BLaER1 (cell line): ENCODE measurements around the gene FLNB.

Source experiments
- H3K27ac ChIP-seq: shearing (Covaris generic); formaldehyde crosslinking; 2 replicates; pipeline ENCODE4 v1.8.1; 2022
- H3K27me3 ChIP-seq: shearing (Covaris generic); formaldehyde crosslinking; 2 replicates; pipeline ENCODE4 v1.8.1; 2022
- H3K36me3 ChIP-seq: shearing (Covaris generic); formaldehyde crosslinking; 2 replicates; pipeline ENCODE4 v1.8.1; 2022
- H3K4me1 ChIP-seq: shearing (Covaris generic); formaldehyde crosslinking; 2 replicates; pipeline ENCODE4 v1.8.1; 2022
- H3K4me2 ChIP-seq: shearing (Covaris generic); formaldehyde crosslinking; 2 replicates; pipeline ENCODE4 v1.8.1; 2022
- H3K4me3 ChIP-seq: shearing (Covaris generic); formaldehyde crosslinking; 2 replicates; pipeline ENCODE4 v1.8.1; 2022
- H3K9ac ChIP-seq: shearing (Covaris generic); formaldehyde crosslinking; 2 replicates; pipeline ENCODE4 v1.8.1; 2022
- H3K9me3 ChIP-seq: shearing (Covaris generic); formaldehyde crosslinking; 2 replicates; pipeline ENCODE4 v1.8.1; 2022
- H4K20me1 ChIP-seq: shearing (Covaris generic); formaldehyde crosslinking; 2 replicates; pipeline ENCODE4 v1.8.1; 2022
- Cebpa-rat ChIP-seq: shearing (Covaris generic); IDR thresholded peaks from 2 replicates; pipeline ENCODE4 v1.8.1; 2022

The FLNB gene

DNA sequence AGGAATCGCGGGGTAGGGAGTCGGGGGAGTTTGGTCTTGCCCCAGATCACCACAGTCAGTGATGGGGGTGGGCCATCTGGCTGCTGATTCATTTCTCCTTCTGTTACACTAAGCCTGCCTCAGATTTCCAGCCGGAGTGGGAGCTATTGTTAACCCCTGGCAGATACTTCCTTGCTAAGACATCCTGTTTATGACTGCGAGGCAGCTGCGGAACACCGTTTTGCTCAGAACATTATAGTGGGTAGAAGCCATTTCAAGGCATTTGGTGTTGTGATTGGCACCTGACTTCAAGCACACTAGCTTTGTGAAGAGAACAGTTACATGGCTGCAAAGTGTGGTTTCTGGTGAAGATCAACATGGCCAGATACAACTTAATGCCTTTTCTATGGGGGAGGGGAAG lies 73.8 kb downstream of the FLNB start:
- peak overlapping the region; percentile 74 for H3K27ac ChIP-seq
- no peaks in the 10 kb centered on the region for H4K20me1 ChIP-seq
- peak overlapping the region; percentile 70 for H3K4me2 ChIP-seq
- H3K9ac ChIP-seq, result no peak overlapping the region; the same call in 1 of the 2 replicates
- peaks cover 73% of the 10 kb centered on the region for H3K4me1 ChIP-seq
- no peaks in the 10 kb centered on the region for H3K9me3 ChIP-seq
- no peaks in the 10 kb centered on the region for H3K27me3 ChIP-seq
- H3K36me3 ChIP-seq, result peaks cover 34% of the 10 kb centered on the region
- TF ChIP-seq Cebpa-rat, result no peak
- H3K4me3 ChIP-seq, result 0 out of 2 replicates have a peak overlapping the region, but pooled peaks have one; percentile 4

DNA sequence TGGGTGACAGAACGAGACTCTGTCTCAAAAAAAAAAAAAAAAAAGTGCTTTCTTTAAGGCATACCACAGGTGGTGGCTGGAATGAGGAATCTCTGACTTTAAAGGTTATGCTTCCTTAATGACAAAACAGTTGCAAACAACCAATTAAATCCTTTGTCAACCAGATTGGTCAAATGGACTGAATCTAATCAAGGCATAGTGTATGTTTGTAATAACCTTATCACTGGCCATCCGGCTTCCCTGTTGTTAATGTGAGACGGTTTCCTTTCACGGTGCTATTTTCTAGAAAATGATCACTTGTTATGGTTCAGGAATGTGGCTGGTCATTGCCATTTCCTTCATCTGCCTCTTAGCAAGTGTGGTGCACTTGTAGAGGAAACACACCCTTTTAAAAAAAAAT lies 75.9 kb downstream of the FLNB start:
- Histone ChIP-seq H3K9ac (no peak overlapping the region), H3K36me3 (peaks cover 40% of the 10 kb centered on the region), H3K27ac (no peak overlapping the region), H3K27me3 (no peaks in the 10 kb centered on the region), H3K4me3 (no peak overlapping the region), H3K9me3 (no peaks in the 10 kb centered on the region), H3K4me1 (peaks cover 66% of the 10 kb centered on the region), H4K20me1 (no peaks in the 10 kb centered on the region), H3K4me2 (no peak overlapping the region)
- no peak for TF ChIP-seq Cebpa-rat

DNA sequence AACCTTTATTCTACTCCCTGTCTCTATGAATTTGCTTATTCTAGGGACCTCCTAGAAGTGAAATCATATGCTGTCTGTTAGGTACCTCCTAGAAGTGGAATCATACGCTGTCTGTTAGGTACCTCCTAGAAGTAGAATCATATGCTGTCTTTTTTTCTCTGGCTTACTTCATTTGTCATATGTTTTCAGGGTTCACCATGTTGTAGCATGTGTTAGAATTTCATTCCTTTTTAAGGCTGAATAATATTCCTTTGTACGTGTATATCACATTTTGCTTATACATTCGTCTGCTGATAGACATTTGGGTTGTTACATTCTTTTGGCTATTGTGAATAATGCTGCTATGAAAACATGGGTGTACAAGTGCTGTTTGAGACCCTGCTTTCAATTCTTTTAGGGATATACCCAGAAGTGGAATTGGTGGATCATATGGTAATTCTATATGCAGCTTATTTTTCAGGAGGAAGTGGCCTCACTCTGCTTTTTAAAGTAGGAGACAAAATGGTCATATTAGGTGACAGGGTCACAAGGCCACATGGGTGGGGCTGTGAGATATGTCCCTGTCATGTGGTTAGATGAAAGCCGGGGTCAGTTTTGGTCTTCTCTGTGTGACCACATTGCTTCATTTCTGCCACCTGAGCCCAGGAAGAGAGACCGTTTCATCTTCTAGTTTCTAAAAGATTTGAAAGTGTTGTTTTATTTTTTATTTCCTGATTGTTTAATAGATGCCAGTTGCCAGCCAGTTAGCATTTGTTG lies 76.7 kb downstream of the FLNB start:
- no peak for TF ChIP-seq Cebpa-rat
- peaks cover 58% of the 10 kb centered on the region for H3K4me1 ChIP-seq
- H3K4me2 ChIP-seq, result peak overlapping the region; percentile 17; the same call in 1 of the 2 replicates
- no peak overlapping the region for H3K4me3 ChIP-seq
- 0 out of 2 replicates have a peak overlapping the region, but pooled peaks have one; percentile 11 for H3K27ac ChIP-seq
- no peaks in the 10 kb centered on the region for H3K9me3 ChIP-seq
- H4K20me1 ChIP-seq, result no peaks in the 10 kb centered on the region
- H3K9ac ChIP-seq, result no peak overlapping the region
- H3K27me3 ChIP-seq, result no peaks in the 10 kb centered on the region
- H3K36me3 ChIP-seq, result peaks cover 40% of the 10 kb centered on the region

DNA sequence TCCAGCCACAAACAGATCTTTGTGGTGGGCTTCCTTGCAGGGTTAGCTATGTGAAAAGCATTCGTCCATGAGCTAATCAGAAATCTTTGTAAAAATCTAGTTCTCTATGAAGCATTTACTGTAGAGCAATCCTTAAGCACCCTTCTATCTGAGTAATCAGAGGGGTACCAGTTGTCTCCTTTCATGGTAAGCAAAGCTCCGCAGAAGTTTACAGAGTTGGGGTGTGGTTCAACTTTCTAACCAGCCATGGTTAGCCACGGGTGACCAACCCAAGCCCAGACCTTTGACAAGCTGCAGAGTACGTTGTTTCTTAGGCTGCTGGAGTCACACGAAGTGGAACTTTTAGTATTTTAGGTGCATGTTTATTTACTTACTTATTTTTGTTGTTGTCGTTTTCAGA lies 77.4 kb downstream of the FLNB start:
- Histone ChIP-seq H4K20me1 (no peaks in the 10 kb centered on the region), H3K4me1 (peaks cover 52% of the 10 kb centered on the region), H3K4me2 (peak overlapping the region; percentile 17; the same call in 1 of the 2 replicates), H3K27me3 (no peaks in the 10 kb centered on the region), H3K27ac (0 out of 2 replicates have a peak overlapping the region, but pooled peaks have one; percentile 11), H3K9me3 (no peaks in the 10 kb centered on the region), H3K36me3 (peaks cover 40% of the 10 kb centered on the region), H3K9ac (no peak overlapping the region), H3K4me3 (no peak overlapping the region)
- no peak for TF ChIP-seq Cebpa-rat

DNA sequence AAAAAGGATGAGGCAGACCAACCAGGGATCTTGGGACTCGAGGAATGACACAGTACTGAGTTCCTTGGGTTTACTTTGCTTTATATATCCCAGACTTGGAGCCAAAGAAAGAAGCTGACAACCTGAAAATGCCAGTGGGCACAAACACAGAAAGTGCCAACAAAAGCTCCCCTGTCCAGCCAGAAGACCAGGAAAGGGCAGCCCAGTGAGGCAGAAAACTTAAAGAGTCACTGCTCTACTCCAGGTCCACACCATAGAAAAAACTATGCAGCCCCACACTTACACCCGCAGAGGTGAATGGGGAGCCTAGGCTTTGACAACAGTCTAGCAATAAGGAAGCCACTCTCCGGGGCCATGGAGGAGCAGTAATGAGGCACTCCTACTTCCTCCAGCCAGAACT lies 80.3 kb downstream of the FLNB start:
- no peaks in the 10 kb centered on the region for H3K27me3 ChIP-seq
- no peak overlapping the region for H3K4me3 ChIP-seq
- H3K27ac ChIP-seq, result no peak overlapping the region
- no peak for TF ChIP-seq Cebpa-rat
- no peak overlapping the region for H3K4me2 ChIP-seq
- H3K9me3 ChIP-seq, result peaks cover 6% of the 10 kb centered on the region; the same call in 1 of the 2 replicates
- H3K4me1 ChIP-seq, result peaks cover 23% of the 10 kb centered on the region; the same call in 1 of the 2 replicates
- no peak overlapping the region for H3K9ac ChIP-seq
- peaks cover 53% of the 10 kb centered on the region for H3K36me3 ChIP-seq
- H4K20me1 ChIP-seq, result no peaks in the 10 kb centered on the region

DNA sequence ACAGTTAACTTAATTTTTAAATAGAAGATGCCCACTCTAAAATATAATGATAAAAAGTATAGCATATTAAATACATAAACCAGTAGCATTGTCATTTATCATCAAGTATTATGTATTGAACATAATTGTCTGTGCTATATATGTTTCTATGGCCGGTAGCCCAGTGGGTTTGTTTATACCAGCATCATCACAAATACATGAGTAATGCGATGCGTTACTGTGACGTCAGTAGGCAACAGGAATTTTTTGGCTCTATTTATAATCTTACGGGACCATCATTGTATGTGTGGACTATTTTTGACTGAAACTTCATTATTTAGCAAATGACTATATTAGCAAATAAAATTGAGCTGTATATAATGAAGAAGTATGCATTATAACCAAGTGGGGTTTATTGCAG lies 82.1 kb downstream of the FLNB start:
- no peaks in the 10 kb centered on the region for H4K20me1 ChIP-seq
- H3K9me3 ChIP-seq, result peaks cover 6% of the 10 kb centered on the region; the same call in 1 of the 2 replicates
- H3K27ac ChIP-seq, result no peak overlapping the region
- TF ChIP-seq Cebpa-rat, result no peak
- H3K4me1 ChIP-seq, result peaks cover 4% of the 10 kb centered on the region; the same call in 1 of the 2 replicates
- H3K4me3 ChIP-seq, result no peak overlapping the region
- H3K36me3 ChIP-seq, result peaks cover 53% of the 10 kb centered on the region
- no peak overlapping the region for H3K4me2 ChIP-seq
- H3K9ac ChIP-seq, result no peak overlapping the region
- no peaks in the 10 kb centered on the region for H3K27me3 ChIP-seq

DNA sequence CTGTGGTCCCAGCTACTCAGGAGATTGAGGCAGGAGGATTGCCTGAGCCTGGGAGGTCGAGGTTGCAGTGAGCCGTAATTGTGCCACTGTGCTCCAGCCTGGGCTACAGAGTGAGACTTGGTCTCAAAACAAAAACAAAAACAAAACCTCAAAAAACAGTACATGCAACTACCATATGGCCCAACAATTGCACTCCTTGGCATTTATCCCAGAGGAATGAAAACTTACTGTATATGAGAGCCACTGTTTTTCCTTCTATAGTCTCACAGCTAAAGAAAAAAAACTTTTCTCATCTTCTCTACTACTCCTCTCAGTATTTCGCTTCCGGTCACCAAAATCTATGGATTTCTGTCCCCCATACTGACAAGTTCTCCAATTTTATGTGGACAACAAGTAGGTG lies 84.3 kb downstream of the FLNB start:
- no peak overlapping the region for H3K4me2 ChIP-seq
- H3K4me3 ChIP-seq, result no peak overlapping the region
- no peaks in the 10 kb centered on the region for H3K4me1 ChIP-seq
- H3K36me3 ChIP-seq, result peaks cover 64% of the 10 kb centered on the region
- no peak overlapping the region for H3K9ac ChIP-seq
- no peak overlapping the region for H3K27ac ChIP-seq
- TF ChIP-seq Cebpa-rat, result no peak
- peaks cover 6% of the 10 kb centered on the region; the same call in 1 of the 2 replicates for H3K9me3 ChIP-seq
- no peaks in the 10 kb centered on the region for H3K27me3 ChIP-seq
- no peaks in the 10 kb centered on the region for H4K20me1 ChIP-seq

DNA sequence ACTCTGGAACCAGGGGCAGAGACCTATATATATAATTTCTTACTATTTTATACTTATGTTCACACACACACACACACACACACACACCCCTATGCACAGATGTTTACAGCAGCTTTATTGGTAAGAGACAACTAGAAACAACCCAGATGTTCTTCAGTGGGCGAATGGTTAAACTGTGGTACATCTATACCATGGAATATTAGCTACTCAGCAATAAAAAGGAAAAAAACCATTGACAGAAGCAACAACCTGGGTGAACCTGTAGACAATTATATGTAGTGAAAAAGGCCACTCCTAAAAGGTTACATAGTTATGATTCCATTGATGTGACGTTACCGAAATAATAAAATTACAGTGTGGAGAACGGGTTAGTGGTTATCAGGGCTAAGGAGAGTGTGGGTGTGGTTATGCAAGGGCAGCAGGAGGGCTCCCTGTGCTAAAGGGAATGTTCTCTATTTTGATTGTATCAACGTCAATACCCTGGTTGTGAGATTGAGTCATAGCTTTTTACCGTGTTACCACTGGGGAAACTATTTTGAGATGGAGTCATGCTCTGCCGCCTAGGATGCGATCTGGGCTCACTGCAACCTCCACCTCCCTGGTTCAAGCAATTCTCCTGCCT lies 85.5 kb downstream of the FLNB start:
- Histone ChIP-seq H3K4me2 (no peak overlapping the region), H3K27me3 (no peaks in the 10 kb centered on the region), H3K27ac (no peak overlapping the region), H3K9me3 (peaks cover 6% of the 10 kb centered on the region; the same call in 1 of the 2 replicates), H3K4me3 (no peak overlapping the region), H3K9ac (no peak overlapping the region), H3K4me1 (no peaks in the 10 kb centered on the region), H4K20me1 (no peaks in the 10 kb centered on the region), H3K36me3 (peaks cover 64% of the 10 kb centered on the region)
- no peak for TF ChIP-seq Cebpa-rat

DNA sequence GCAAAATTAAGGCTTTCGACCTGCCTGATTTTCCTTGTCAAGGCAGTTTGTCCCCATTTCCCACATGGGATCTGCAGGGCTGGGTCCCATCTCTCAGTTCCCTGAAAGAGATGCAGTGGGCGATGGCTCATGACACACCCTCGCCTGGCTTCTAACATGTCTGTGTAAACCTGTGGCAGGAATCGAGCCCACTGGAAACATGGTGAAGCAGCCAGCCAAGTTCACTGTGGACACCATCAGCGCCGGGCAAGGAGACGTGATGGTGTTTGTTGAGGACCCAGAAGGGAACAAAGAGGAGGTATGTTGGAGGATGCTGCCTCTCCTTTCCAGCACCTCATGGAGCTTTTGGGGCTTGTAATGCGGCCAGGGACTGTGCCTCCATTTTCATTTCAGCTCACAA lies 86.4 kb downstream of the FLNB start:
- Histone ChIP-seq H3K9me3 (peaks cover 6% of the 10 kb centered on the region; the same call in 1 of the 2 replicates), H3K27ac (no peak overlapping the region), H3K4me1 (no peaks in the 10 kb centered on the region), H3K4me3 (no peak overlapping the region), H3K36me3 (peaks cover 68% of the 10 kb centered on the region), H3K9ac (no peak overlapping the region), H3K4me2 (no peak overlapping the region), H4K20me1 (no peaks in the 10 kb centered on the region), H3K27me3 (no peaks in the 10 kb centered on the region)
- no peak for TF ChIP-seq Cebpa-rat

DNA sequence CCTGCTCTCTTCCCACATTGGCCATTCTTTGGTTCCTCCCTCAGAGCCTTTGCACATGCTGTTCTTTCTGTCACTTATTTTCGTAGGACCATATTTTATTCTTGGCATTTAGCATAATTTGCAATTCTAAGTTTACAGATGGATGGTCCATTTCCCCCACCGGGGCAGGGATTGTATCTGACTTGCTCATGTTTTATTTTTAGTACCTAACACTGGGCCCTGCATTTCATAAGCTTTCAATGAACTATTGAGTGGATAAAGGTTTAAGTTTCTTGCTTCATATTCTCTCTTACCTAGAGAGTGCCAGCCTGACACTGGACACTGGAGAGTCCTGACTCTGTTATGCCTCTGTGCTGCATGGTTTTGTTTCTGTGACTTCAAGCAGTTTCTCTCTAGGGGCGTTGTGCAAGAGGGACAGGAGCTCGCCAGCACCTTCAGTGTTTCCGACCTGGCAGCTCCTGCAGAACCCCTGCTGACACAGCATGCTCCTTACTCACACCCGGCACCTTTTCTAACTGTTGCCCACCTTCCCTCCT lies 87.4 kb downstream of the FLNB start:
- H3K27me3 ChIP-seq, result no peaks in the 10 kb centered on the region
- H3K4me3 ChIP-seq, result no peak overlapping the region
- H3K27ac ChIP-seq, result no peak overlapping the region
- H3K9me3 ChIP-seq, result peaks cover 6% of the 10 kb centered on the region; the same call in 1 of the 2 replicates
- H4K20me1 ChIP-seq, result no peaks in the 10 kb centered on the region
- TF ChIP-seq Cebpa-rat, result no peak
- no peak overlapping the region for H3K9ac ChIP-seq
- H3K4me2 ChIP-seq, result no peak overlapping the region
- H3K36me3 ChIP-seq, result peaks cover 76% of the 10 kb centered on the region
- no peaks in the 10 kb centered on the region for H3K4me1 ChIP-seq
